H1 (cell line): ENCODE results near the gene SLC35E4. TPM values are rescaled to one million over a fixed set of nuclear protein-coding genes. Genes with fewer than 3 reads are reported as not detected.
A peak's percentile ranks its signal among the peaks of the same experiment; 100 is the strongest.

Experiments
- CTCF ChIA-PET: fragments of 300-600 bp; sonication (Branson Sonifier 250); formaldehyde crosslinking; loops from one replicate; lab custom pipeline; 2021; ENCODE audit not compliant: partially characterized antibody; lab: Charles Lee
- POLR2A ChIA-PET: fragments of 300-600 bp; sonication (Branson Sonifier 250); formaldehyde crosslinking; loops from one replicate; lab custom pipeline; 2021; ENCODE audit warnings: inconsistent platforms; ENCODE audit not compliant: partially characterized antibody; lab: Charles Lee
- DNase-seq, 2 experiments: peaks; one replicate each; pipeline versions ENCODE4 v3.0.0 to v3.0.0-alpha.2; 2010 to 2022; ENCODE audit warnings: low spot score in 2 of 2, low read depth in 1 of 2, mixed read lengths in 1 of 2
- FAIRE-seq: peaks from 2 replicates; lab custom pipeline; 2011; peaks lifted over from hg19 to GRCh38; lab: Jason Lieb, UNC
- H2AFZ ChIP-seq: 2 replicates; pipeline ENCODE4 v1.8.1; 2012; ENCODE audit warnings: low read length, inconsistent platforms
- H2AK5ac ChIP-seq: 2 replicates; pipeline ENCODE4 v1.6.1; 2013; ENCODE audit warnings: low read depth, low read length
- H2BK120ac ChIP-seq: replicated peaks from 2 replicates; pipeline ENCODE3; 2013; ENCODE audit warnings: low read depth, low read length, inconsistent platforms
- H2BK12ac ChIP-seq: 2 replicates; pipeline ENCODE4 v1.6.1; 2013; ENCODE audit warnings: low read depth, low read length
- H2BK15ac ChIP-seq: 2 replicates; pipeline ENCODE4 v1.6.1; 2013; ENCODE audit warnings: low read length
- H2BK20ac ChIP-seq: 2 replicates; pipeline ENCODE4 v1.6.1; 2013; ENCODE audit warnings: low read length
- H2BK5ac ChIP-seq: 2 replicates; pipeline ENCODE4 v1.6.1; 2013; ENCODE audit warnings: low read depth, low read length
- H3K14ac ChIP-seq: 2 replicates; pipeline ENCODE4 v1.6.1; 2013; ENCODE audit warnings: inconsistent platforms; ENCODE audit not compliant: insufficient read length
- H3K18ac ChIP-seq: 2 replicates; pipeline ENCODE4 v1.6.1; 2013; ENCODE audit warnings: low read length; ENCODE audit errors: extremely low read depth
- H3K23ac ChIP-seq: 2 replicates; pipeline ENCODE4 v1.6.1; 2013; ENCODE audit warnings: inconsistent platforms; ENCODE audit not compliant: insufficient read length
- H3K23me2 ChIP-seq: 2 replicates; pipeline ENCODE4 v1.6.1; 2013; ENCODE audit warnings: low read depth, low read length
- H3K27ac ChIP-seq: 2 replicates; pipeline ENCODE4 v1.6.1; 2011; ENCODE audit warnings: low read depth, low read length, inconsistent platforms
- H3K27me3 ChIP-seq, 4 experiments: replicated peaks in 1 of 4; 1 replicate in 1 of 4; 2 replicates in 3 of 4; pipeline versions ENCODE4 v1.6.1 to v1.8.1; 2011 to 2013; ENCODE audit warnings: low read length in 3 of 4, mild to moderate bottlenecking in 3 of 4, inconsistent platforms in 2 of 4, mixed read lengths in 2 of 4, moderate library complexity in 1 of 4; ENCODE audit not compliant: control insufficient read depth in 3 of 4, insufficient read depth in 3 of 4; ENCODE audit errors: extremely low read depth in 1 of 4
- H3K36me3 ChIP-seq, 4 experiments: 2 replicates each; pipeline versions ENCODE4 v1.6.1 to v1.8.1; 2011 to 2013; ENCODE audit warnings: mild to moderate bottlenecking in 4 of 4, low read length in 3 of 4, moderate library complexity in 2 of 4, control low read depth in 1 of 4, inconsistent platforms in 1 of 4; ENCODE audit not compliant: insufficient read depth in 4 of 4, control insufficient read depth in 2 of 4
- H3K4ac ChIP-seq: replicated peaks from 2 replicates; pipeline ENCODE3; 2013; ENCODE audit warnings: low read length, low read depth, mixed read lengths, inconsistent platforms; ENCODE audit not compliant: insufficient read length
- H3K4me1 ChIP-seq, 4 experiments: replicated peaks in 1 of 4; 1 replicate in 1 of 4; 2 replicates in 3 of 4; pipeline versions ENCODE4 v1.6.1 to v1.8.1; 2011 to 2013; ENCODE audit warnings: low read length in 3 of 4, inconsistent platforms in 2 of 4, mixed read lengths in 1 of 4; ENCODE audit not compliant: insufficient read depth in 4 of 4, control insufficient read depth in 3 of 4
- H3K4me2 ChIP-seq, 2 experiments: 2 replicates each; pipeline versions ENCODE4 v1.6.1 to v1.8.1; 2011 to 2013; ENCODE audit warnings: low read depth in 2 of 2, low read length in 2 of 2, control low read depth in 1 of 2, inconsistent platforms in 1 of 2, mild to moderate bottlenecking in 1 of 2; ENCODE audit not compliant: insufficient read depth in 1 of 2
- H3K4me3 ChIP-seq, 4 experiments: fragments of 200-600, 300-600 bp in 1 of 4; sonication (generic), shearing (Covaris generic), sonication (Bioruptor Twin) in 1 of 4; 2 replicates each; pipeline versions ENCODE4 v1.5.1 to v1.8.1; 2011 to 2016; ENCODE audit warnings: low read length in 4 of 4, low read depth in 3 of 4, control low read depth in 2 of 4, inconsistent platforms in 2 of 4, mild to moderate bottlenecking in 2 of 4, mixed read lengths in 1 of 4, moderate library complexity in 1 of 4; ENCODE audit not compliant: insufficient read depth in 2 of 4; ENCODE audit errors: extremely low read depth in 1 of 4
- H3K56ac ChIP-seq: replicated peaks from 2 replicates; pipeline ENCODE3; 2013; ENCODE audit warnings: low read depth, mild to moderate bottlenecking, mixed read lengths, low read length, inconsistent platforms; ENCODE audit not compliant: insufficient read length
- H3K79me1 ChIP-seq: 2 replicates; pipeline ENCODE4 v1.6.1; 2013; ENCODE audit warnings: low read depth, low read length, control low read depth
- H3K79me2 ChIP-seq, 2 experiments: 2 replicates each; pipeline versions ENCODE4 v1.6.1 to v1.8.1; 2012 to 2013; ENCODE audit warnings: low read length in 2 of 2, mild to moderate bottlenecking in 2 of 2, inconsistent platforms in 1 of 2; ENCODE audit not compliant: insufficient read depth in 2 of 2, control insufficient read depth in 1 of 2
- H3K9ac ChIP-seq, 4 experiments: replicated peaks in 1 of 4; 1 replicate in 1 of 4; 2 replicates in 3 of 4; pipeline versions ENCODE4 v1.6.1 to v1.8.1; 2011 to 2013; ENCODE audit warnings: low read depth in 3 of 4, low read length in 3 of 4, control low read depth in 2 of 4, mild to moderate bottlenecking in 2 of 4, moderate library complexity in 2 of 4, inconsistent platforms in 1 of 4; ENCODE audit errors: extremely low read depth in 1 of 4
- H3K9me3 ChIP-seq, 2 experiments: 2 replicates each; pipeline versions ENCODE4 v1.6.1 to v1.8.1; 2012 to 2013; ENCODE audit warnings: mild to moderate bottlenecking in 2 of 2, moderate library complexity in 2 of 2, control low read depth in 1 of 2, inconsistent platforms in 1 of 2, low read depth in 1 of 2, low read length in 1 of 2, mixed read lengths in 1 of 2; ENCODE audit not compliant: insufficient read depth in 2 of 2
- H4K20me1 ChIP-seq, 2 experiments: replicated peaks in 1 of 2; 2 replicates each; pipeline versions ENCODE3 to v1.8.1; 2011 to 2013; ENCODE audit warnings: inconsistent platforms in 2 of 2, low read length in 2 of 2, mild to moderate bottlenecking in 1 of 2; ENCODE audit not compliant: insufficient read depth in 2 of 2, control insufficient read depth in 1 of 2
- H4K5ac ChIP-seq: 2 replicates; pipeline ENCODE4 v1.6.1; 2013; ENCODE audit warnings: low read length, low read depth, mixed read lengths, inconsistent platforms; ENCODE audit not compliant: insufficient read length
- H4K8ac ChIP-seq: 2 replicates; pipeline ENCODE4 v1.8.0; 2013; ENCODE audit warnings: mild to moderate bottlenecking, moderate library complexity, low read length, inconsistent platforms; ENCODE audit not compliant: insufficient read depth; ENCODE audit errors: extremely low read depth
- H4K91ac ChIP-seq: replicated peaks from 2 replicates; pipeline ENCODE3; 2013; ENCODE audit warnings: low read length, mixed read lengths, inconsistent platforms; ENCODE audit not compliant: insufficient read length
- CEBPB ChIP-seq: IDR thresholded peaks from 2 replicates; pipeline ENCODE4 v1.6.1; 2012; ENCODE audit warnings: low read depth, low read length
- EZH2 ChIP-seq: fragments of 200-600 bp; sonication (generic); IDR thresholded peaks from 2 replicates; pipeline ENCODE4 v1.7.1; 2012; ENCODE audit warnings: low read depth, mild to moderate bottlenecking, moderate library complexity, low read length, inconsistent platforms; ENCODE audit not compliant: severe bottlenecking
- GABPA ChIP-seq: IDR thresholded peaks from 2 replicates; pipeline ENCODE4 v1.6.1; 2011; ENCODE audit warnings: mild to moderate bottlenecking, low read length, moderate library complexity, borderline replicate concordance; ENCODE audit not compliant: insufficient read depth
- GTF2F1 ChIP-seq: IDR thresholded peaks from 2 replicates; pipeline ENCODE4 v1.6.1; 2012; ENCODE audit warnings: low read depth, low read length, improper control_type of control experiment, borderline replicate concordance
- HDAC2 ChIP-seq, 2 experiments: fragments of 300-600 bp in 1 of 2; sonication (generic) in 1 of 2; IDR thresholded peaks; 2 replicates each; pipeline ENCODE4 v1.6.1; 2011 to 2012; ENCODE audit warnings: low read depth in 2 of 2, low read length in 2 of 2, mild to moderate bottlenecking in 2 of 2, moderate library complexity in 2 of 2, borderline replicate concordance in 1 of 2, inconsistent platforms in 1 of 2
- PHF8 ChIP-seq: fragments of 200-600 bp; sonication (generic); conservative IDR thresholded peaks from 2 replicates; pipeline ENCODE4 v1.7.1; 2012; ENCODE audit warnings: low read depth, mild to moderate bottlenecking, inconsistent platforms, low read length, moderate library complexity
- POLR2A ChIP-seq, 2 experiments: IDR thresholded peaks; 1 replicate in 1 of 2; 2 replicates in 1 of 2; pipeline ENCODE4 v1.6.1; 2011; ENCODE audit warnings: low read depth in 2 of 2, low read length in 2 of 2, mild to moderate bottlenecking in 2 of 2; ENCODE audit errors: control extremely low read depth in 1 of 2
- RAD21 ChIP-seq, 2 experiments: IDR thresholded peaks in 1 of 2; conservative IDR thresholded peaks in 1 of 2; 2 replicates each; pipeline ENCODE4 v1.6.1; 2011; ENCODE audit warnings: low read depth in 2 of 2, low read length in 2 of 2, improper control_type of control experiment in 1 of 2, inconsistent platforms in 1 of 2, mild to moderate bottlenecking in 1 of 2, moderate library complexity in 1 of 2
- RXRA ChIP-seq: IDR thresholded peaks from 2 replicates; pipeline ENCODE4 v1.6.1; 2011; ENCODE audit warnings: low read depth, mild to moderate bottlenecking, low read length, moderate library complexity; ENCODE audit not compliant: insufficient read depth
- SIN3A ChIP-seq, 2 experiments: IDR thresholded peaks in 1 of 2; conservative IDR thresholded peaks in 1 of 2; 2 replicates each; pipeline ENCODE4 v1.6.1; 2011 to 2012; ENCODE audit warnings: low read length in 2 of 2, improper control_type of control experiment in 1 of 2, low read depth in 1 of 2, mild to moderate bottlenecking in 1 of 2
- WGBS, 2 experiments: shearing (Covaris generic) in 1 of 2; methylation state at CpG; one replicate each; pipeline versions ENCODE4 v1.1.6 to v1.1.7; 2013 to 2015; ENCODE audit warnings: low lambda C conversion rate in 2 of 2, mixed read lengths in 2 of 2, inconsistent platforms in 1 of 2, low coverage in 1 of 2, missing lambda C conversion rate in 1 of 2; ENCODE audit not compliant: insufficient replicate concordance in 2 of 2, insufficient coverage in 1 of 2, insufficient read length in 1 of 2; ENCODE audit errors: extremely low coverage in 1 of 2, missing lambda C conversion rate in 1 of 2; 5-methylcytosine and 5-hydroxymethylcytosine counted together
- polyA plus RNA-seq, 7 experiments: library from polyadenylated mRNA; depleted of rRNA in 3 of 7; stranded (reverse) in 5 of 7; unstranded in 2 of 7; fragments of >200 nt in 5 of 7; fragments of 200-250 nt in 2 of 7; gene quantifications; 1 replicate in 5 of 7; 2 replicates in 1 of 7; 4 replicates in 1 of 7; pipeline versions ENCODE4 v1.2.1 to v1.2.3, GENCODE V29; 2011 to 2013; ENCODE audit warnings: missing spikeins in 2 of 7, mixed read lengths in 2 of 7
- total RNA-seq: library from RNA; stranded (reverse); fragmentation: NEBNext Ultra II Directional; extraction: Animal tissue kit (Norgen Biotek cat#: 25700); gene quantifications from 2 replicates; pipeline ENCODE4 v1.2.1, GENCODE V29; 2021

Gene SLC35E4
- total and polyA plus RNA-seq, 2 of the 8 experiments (the other 6 are each of a cell fraction or from before 2014, with no cell fraction given): 5.1 to 5.6 TPM

DNA sequence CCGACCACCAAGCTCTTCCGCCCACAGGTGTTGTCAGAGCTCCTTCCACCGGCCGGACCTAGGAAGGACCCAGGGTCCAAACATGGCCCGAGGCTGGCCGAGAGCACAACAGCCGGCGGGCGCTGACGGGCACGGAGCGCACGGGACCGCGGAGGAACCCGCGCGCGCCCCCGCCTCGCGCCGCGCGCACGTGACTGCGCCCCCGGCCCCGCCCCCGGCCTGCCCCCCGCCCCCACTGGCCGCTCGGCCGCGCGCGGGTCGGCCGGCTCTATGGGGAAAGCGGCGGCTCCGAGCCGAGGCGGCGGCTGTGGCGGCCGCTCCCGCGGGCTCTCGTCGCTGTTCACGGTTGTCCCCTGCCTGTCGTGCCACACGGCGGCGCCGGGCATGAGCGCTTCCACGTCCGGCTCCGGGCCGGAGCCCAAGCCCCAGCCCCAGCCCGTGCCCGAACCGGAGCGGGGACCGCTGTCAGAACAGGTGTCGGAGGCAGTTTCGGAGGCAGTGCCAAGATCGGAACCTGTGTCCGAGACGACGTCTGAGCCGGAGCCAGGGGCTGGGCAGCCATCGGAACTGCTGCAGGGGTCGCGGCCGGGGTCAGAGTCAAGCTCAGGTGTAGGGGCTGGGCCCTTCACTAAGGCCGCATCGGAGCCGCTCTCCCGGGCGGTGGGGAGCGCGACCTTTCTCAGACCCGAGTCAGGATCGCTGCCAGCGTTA lies 59.2 kb downstream of the SLC35E4 start, which contains the start of gene OSBP2:
OSBP2 (plus strand) TSS at position 235 of the 711 bp plus-strand sequence; CDS start at position 271, 36 bp downstream.
- ChIA-PET POLR2A (interaction anchor here (0.6 to 2.2 kb wide), 9 partner anchors 11 to 60 kb away, joined by 3 to 8 read pairs (median 4); partner anchors contain the start of genes DUSP18 and SLC35E4), CTCF (interaction anchor here (1.3 to 3.0 kb wide), 4 partner anchors 10 to 61 kb away, joined by 4 to 16 read pairs (median 6); partner anchors contain the start of gene SLC35E4)
- H3K23me2 ChIP-seq: peaks cover 13% of the 10 kb centered on the region; the same call in 1 of the 2 replicates
- peak within 1 kb of the TSS; percentile 52; the same call in 1 of the 2 replicates for H2BK5ac ChIP-seq
- H2BK20ac ChIP-seq: no peak within 1 kb of the TSS
- peak within 1 kb of the TSS; percentile 46 for H2BK15ac ChIP-seq
- no peak within 1 kb of the TSS for H2AK5ac ChIP-seq
- no peaks in the 10 kb centered on the region for H3K36me3 ChIP-seq
- peak within 1 kb of the TSS; percentile 69; the same call in 1 of the 2 replicates for H2AFZ ChIP-seq
- peak within 1 kb of the TSS; percentile 80 to 85 for H3K4me2 ChIP-seq
- peak within 1 kb of the TSS; percentile 40 to 70 (median 58); a peak in 6 of 7 replicates for H3K9ac ChIP-seq
- H4K91ac ChIP-seq: peak within 1 kb of the TSS; percentile 88
- peaks cover 0 to 5% of the 10 kb centered on the region in 2 experiments for H4K20me1 ChIP-seq
- H3K18ac ChIP-seq: peak within 1 kb of the TSS; percentile 97
- H3K27me3 ChIP-seq: peaks cover 0 to 17% (median 14%) of the 10 kb centered on the region in 4 experiments; a peak in 6 of 7 replicates
- H4K8ac ChIP-seq: peak within 1 kb of the TSS; percentile 96
- no peak within 1 kb of the TSS for H3K23ac ChIP-seq
- H3K27ac ChIP-seq: peak within 1 kb of the TSS; percentile 54; the same call in 1 of the 2 replicates
- H3K56ac ChIP-seq: peak within 1 kb of the TSS; percentile 59
- WGBS, 2 experiments: 4% methylated on average over 31 of the region's 88 CpGs; no CpG with 5 or more reads in 1 of the 2 experiments
- no peak within 1 kb of the TSS for H3K14ac ChIP-seq
- H3K4ac ChIP-seq: peak within 1 kb of the TSS; percentile 69
- H3K79me1 ChIP-seq: no peaks in the 10 kb centered on the region
- no peak for FAIRE-seq
- peak within 1 kb of the TSS; percentile 68; the same call in 1 of the 2 replicates for H2BK12ac ChIP-seq
- peak in 1 of 2 experiments; percentile 79 for DNase-seq
- H4K5ac ChIP-seq: peak within 1 kb of the TSS; percentile 93
- H3K4me1 ChIP-seq: peaks cover 0 to 6% (median 3%) of the 10 kb centered on the region in 4 experiments; a peak in 4 of 7 replicates
- peak within 1 kb of the TSS; percentile 59 to 73 (median 68) for H3K4me3 ChIP-seq
- peak within 1 kb of the TSS; percentile 54 for H2BK120ac ChIP-seq
- H3K79me2 ChIP-seq: no peaks in the 10 kb centered on the region
- H3K9me3 ChIP-seq: no peaks in the 10 kb centered on the region
- 0 out of 2 replicates have a peak, but pooled peaks have one; percentile 0 for TF ChIP-seq GABPA
- TF ChIP-seq HDAC2 (IDR thresholded peaks at IDR 0.05; ENCODE audit: borderline replicate concordance in 1 of 2, low read depth in 2 of 2, low read length in 2 of 2): 0 out of 4 replicates have a peak, but pooled peaks have one; percentile 3 to 30
- no peak for TF ChIP-seq CEBPB
- TF ChIP-seq EZH2: peak; percentile 47
- TF ChIP-seq RXRA: no peak
- no peak for TF ChIP-seq GTF2F1
- no peak for TF ChIP-seq RAD21 (IDR thresholded peaks at IDR 0.05 in 1 of 2, conservative IDR thresholded peaks at IDR 0.05 in 1 of 2; ENCODE audit: low read depth in 2 of 2, low read length in 2 of 2)
- no peak for TF ChIP-seq SIN3A (conservative IDR thresholded peaks at IDR 0.05 in 1 of 2, IDR thresholded peaks at IDR 0.05 in 1 of 2; ENCODE audit: low read depth in 1 of 2, low read length in 2 of 2)
- peak; percentile 59 for TF ChIP-seq PHF8
- no peak for TF ChIP-seq POLR2A (IDR thresholded peaks at IDR 0.05; ENCODE audit: control extremely low read depth in 1 of 2, low read depth in 2 of 2, low read length in 2 of 2)
